Measurements from ENCODE around the gene BAHCC1. TPM values are rescaled to one million over a fixed set of nuclear protein-coding genes. Genes with fewer than 3 reads are reported as not detected.

The BAHCC1 gene
- total RNA-seq, 1 experiment from 2014 or later, result 74.2 TPM

DNA sequence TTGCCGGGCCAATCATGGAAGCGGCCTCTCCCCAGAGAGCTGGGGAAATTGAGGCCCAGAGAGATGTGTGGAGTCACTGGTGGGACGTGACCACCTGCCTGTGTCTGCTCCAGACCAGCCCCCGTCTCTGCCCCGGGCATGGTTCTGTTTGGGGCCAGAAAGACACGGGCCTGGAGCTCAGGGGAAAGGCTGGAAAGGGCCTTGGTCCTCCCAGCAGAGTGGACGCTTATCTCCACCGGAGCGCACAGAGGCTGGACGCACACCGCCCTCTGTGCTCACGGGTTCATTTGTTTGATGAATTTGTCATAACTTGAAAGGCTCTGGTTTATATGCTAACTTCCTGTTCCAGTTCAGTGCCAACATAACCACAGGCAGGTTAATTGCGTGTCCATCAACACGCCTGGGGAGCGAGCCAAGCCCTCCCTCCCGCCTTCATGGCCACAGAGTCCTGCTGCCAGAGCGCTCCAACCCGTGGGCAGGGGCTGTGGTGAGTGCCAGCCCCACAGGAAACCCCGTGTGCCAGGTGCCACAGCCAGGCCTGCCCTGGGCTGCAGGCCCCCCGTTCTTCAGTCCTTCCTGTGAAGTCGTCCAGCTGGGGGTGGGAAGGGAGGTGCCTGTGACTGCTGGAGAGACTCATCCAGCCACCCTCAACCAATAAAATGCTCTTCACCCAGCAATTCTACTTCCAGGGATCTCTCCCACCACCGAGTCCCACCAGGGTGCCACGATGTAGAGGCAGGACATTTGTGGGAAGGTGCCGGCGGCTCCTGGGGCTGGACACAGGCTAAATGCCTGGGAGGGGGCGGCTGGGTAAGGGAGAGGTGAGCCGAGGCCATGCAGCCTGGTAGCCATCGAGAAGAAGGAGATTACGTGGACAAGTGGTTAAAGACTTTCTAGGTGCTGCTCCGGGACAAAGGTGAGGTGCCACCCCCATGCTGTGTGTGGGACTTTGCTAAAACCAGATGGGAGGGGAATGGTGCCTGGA lies 29.4 kb upstream of the BAHCC1 start:
- Histone ChIP-seq H3K27ac (ENCODE audit: low read depth, low read length, poor library complexity, severe bottlenecking) (no peak overlapping the region), H3K36me3 (ENCODE audit: insufficient read depth, low read length, poor library complexity, severe bottlenecking) (no peaks in the 10 kb centered on the region), H3K27me3 (replicated peaks; ENCODE audit: insufficient read depth, low read depth, low read length, poor library complexity) (no peaks in the 10 kb centered on the region), H3K9me3 (ENCODE audit: low read depth, low read length, poor library complexity, severe bottlenecking) (no peaks in the 10 kb centered on the region), H3K4me1 (ENCODE audit: insufficient read depth, low read length, poor library complexity, severe bottlenecking) (peaks cover 9% of the 10 kb centered on the region), H3K4me3 (ENCODE audit: low read depth, low read length, poor library complexity, severe bottlenecking) (no peak overlapping the region)
- POLR2A ChIA-PET (ENCODE audit: low non-redundant PET), result no interaction called here
- intact Hi-C loops (cut with micrococcal nuclease; ENCODE audit: unreplicated experiment), result loop anchor here (1.0 kb wide), 1 partner anchor 21 kb away; no protein-coding TSS in a partner anchor
- CTCF ChIA-PET, result no interaction called here
- BruUV-seq (replicated peaks), result no TSS peak
- TF ChIP-seq EZH2 (IDR thresholded peaks at IDR 0.05; ENCODE audit: borderline replicate concordance, low read depth, low read length, poor library complexity, severe bottlenecking), result no peak
- TF ChIP-seq, protein P1, sequence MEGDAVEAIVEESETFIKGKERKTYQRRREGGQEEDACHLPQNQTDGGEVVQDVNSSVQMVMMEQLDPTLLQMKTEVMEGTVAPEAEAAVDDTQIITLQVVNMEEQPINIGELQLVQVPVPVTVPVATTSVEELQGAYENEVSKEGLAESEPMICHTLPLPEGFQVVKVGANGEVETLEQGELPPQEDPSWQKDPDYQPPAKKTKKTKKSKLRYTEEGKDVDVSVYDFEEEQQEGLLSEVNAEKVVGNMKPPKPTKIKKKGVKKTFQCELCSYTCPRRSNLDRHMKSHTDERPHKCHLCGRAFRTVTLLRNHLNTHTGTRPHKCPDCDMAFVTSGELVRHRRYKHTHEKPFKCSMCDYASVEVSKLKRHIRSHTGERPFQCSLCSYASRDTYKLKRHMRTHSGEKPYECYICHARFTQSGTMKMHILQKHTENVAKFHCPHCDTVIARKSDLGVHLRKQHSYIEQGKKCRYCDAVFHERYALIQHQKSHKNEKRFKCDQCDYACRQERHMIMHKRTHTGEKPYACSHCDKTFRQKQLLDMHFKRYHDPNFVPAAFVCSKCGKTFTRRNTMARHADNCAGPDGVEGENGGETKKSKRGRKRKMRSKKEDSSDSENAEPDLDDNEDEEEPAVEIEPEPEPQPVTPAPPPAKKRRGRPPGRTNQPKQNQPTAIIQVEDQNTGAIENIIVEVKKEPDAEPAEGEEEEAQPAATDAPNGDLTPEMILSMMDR (conservative IDR thresholded peaks at IDR 0.05; ENCODE audit: low read depth, low read length), result no peak
- DNase-seq (ENCODE audit: low spot score), result no peak

DNA sequence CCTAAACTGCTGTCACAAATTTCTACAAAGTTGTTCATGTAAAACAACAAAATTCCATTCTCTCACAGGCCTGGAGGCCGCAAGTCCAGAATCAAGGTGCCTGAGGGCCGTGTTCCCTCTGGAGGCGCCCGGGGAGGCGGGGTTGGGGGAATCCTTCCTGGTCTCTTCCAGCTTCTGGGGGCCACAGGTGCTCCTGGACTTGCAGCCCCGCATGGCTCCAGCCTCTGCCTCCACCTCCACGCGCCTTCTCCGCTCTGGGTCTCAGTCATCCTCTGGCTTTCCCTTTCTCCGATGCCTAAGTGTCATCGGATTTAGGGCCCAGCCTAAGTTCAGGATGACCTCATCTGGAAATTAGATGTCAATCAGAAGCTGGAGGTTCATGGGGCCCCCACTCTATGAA lies 28.6 kb upstream of the BAHCC1 start:
- H3K4me3 ChIP-seq (ENCODE audit: low read depth, low read length, poor library complexity, severe bottlenecking), result no peak overlapping the region
- no TSS peak for BruUV-seq (replicated peaks)
- CTCF ChIA-PET, result no interaction called here
- H3K27me3 ChIP-seq (replicated peaks; ENCODE audit: insufficient read depth, low read depth, low read length, poor library complexity), result no peaks in the 10 kb centered on the region
- intact Hi-C loops (cut with micrococcal nuclease; ENCODE audit: unreplicated experiment), result no loop called here
- peaks cover 9% of the 10 kb centered on the region for H3K4me1 ChIP-seq (ENCODE audit: insufficient read depth, low read length, poor library complexity, severe bottlenecking)
- no peaks in the 10 kb centered on the region for H3K36me3 ChIP-seq (ENCODE audit: insufficient read depth, low read length, poor library complexity, severe bottlenecking)
- POLR2A ChIA-PET (ENCODE audit: low non-redundant PET), result no interaction called here
- no peak for DNase-seq (ENCODE audit: low spot score)
- no peaks in the 10 kb centered on the region for H3K9me3 ChIP-seq (ENCODE audit: low read depth, low read length, poor library complexity, severe bottlenecking)
- TF ChIP-seq, protein P1 (conservative IDR thresholded peaks at IDR 0.05; ENCODE audit: low read depth, low read length), result no peak
- no peak for TF ChIP-seq EZH2 (IDR thresholded peaks at IDR 0.05; ENCODE audit: borderline replicate concordance, low read depth, low read length, poor library complexity, severe bottlenecking)
- H3K27ac ChIP-seq (ENCODE audit: low read depth, low read length, poor library complexity, severe bottlenecking), result no peak overlapping the region

DNA sequence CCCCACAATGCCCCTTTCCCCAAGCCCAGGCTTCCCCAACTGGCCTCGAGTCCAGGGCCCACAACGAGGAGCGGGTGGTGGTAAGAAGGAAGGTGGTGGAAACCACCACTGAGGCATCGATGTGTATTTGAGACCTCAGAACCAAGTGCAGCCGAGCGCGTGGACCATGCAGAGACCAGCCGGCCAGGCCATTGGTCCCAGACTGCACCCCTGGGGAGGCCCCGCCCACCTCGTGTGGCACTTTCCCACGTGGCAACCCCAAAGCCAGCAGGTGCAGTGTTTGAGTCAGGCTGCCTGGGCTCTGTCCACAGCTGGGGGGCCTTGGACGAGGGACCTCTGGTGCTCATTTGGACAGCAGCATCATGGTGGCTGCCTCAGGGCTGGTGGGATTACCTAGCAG lies 28.1 kb upstream of the BAHCC1 start:
- intact Hi-C loops (cut with micrococcal nuclease; ENCODE audit: unreplicated experiment), result no loop called here
- DNase-seq (ENCODE audit: low spot score), result no peak
- POLR2A ChIA-PET (ENCODE audit: low non-redundant PET), result no interaction called here
- no peaks in the 10 kb centered on the region for H3K27me3 ChIP-seq (replicated peaks; ENCODE audit: insufficient read depth, low read depth, low read length, poor library complexity)
- TF ChIP-seq, protein P1 (conservative IDR thresholded peaks at IDR 0.05; ENCODE audit: low read depth, low read length), result no peak
- TF ChIP-seq EZH2 (IDR thresholded peaks at IDR 0.05; ENCODE audit: borderline replicate concordance, low read depth, low read length, poor library complexity, severe bottlenecking), result no peak
- CTCF ChIA-PET, result no interaction called here
- H3K4me3 ChIP-seq (ENCODE audit: low read depth, low read length, poor library complexity, severe bottlenecking), result no peak overlapping the region
- no peaks in the 10 kb centered on the region for H3K9me3 ChIP-seq (ENCODE audit: low read depth, low read length, poor library complexity, severe bottlenecking)
- H3K36me3 ChIP-seq (ENCODE audit: insufficient read depth, low read length, poor library complexity, severe bottlenecking), result no peaks in the 10 kb centered on the region
- H3K4me1 ChIP-seq (ENCODE audit: insufficient read depth, low read length, poor library complexity, severe bottlenecking), result peaks cover 9% of the 10 kb centered on the region
- BruUV-seq (replicated peaks), result no TSS peak
- no peak overlapping the region for H3K27ac ChIP-seq (ENCODE audit: low read depth, low read length, poor library complexity, severe bottlenecking)
